ENCODE measurements around the gene ZNF385C.

ZNF385C gene

GRCh38 chr17:42041619-42042018, 56.7 kb downstream of the ZNF385C start:
- Histone ChIP-seq H3K4me3 (ENCODE audit: low read depth in 1 of 2, low read length in 2 of 2) (no peak overlapping the region), H3K9ac (ENCODE audit: low read depth, low read length) (no peak overlapping the region), H4K20me1 (ENCODE audit: insufficient read depth, low read length) (no peaks in the 10 kb centered on the region), H3K79me2 (ENCODE audit: insufficient read depth, low read length) (no peaks in the 10 kb centered on the region), H3K27ac (ENCODE audit: low read length) (no peak overlapping the region), H3K4me1 (ENCODE audit: insufficient read depth, low read length) (no peaks in the 10 kb centered on the region), H3K4me2 (ENCODE audit: insufficient read depth, low read length) (no peak overlapping the region), H3K36me3 (ENCODE audit: insufficient read depth, low read length) (no peaks in the 10 kb centered on the region), H3K9me3 (ENCODE audit: insufficient read depth, low read length, severe bottlenecking) (no peaks in the 10 kb centered on the region), H3K27me3 (ENCODE audit: insufficient read depth, low read length, poor library complexity) (no peaks in the 10 kb centered on the region), H2AFZ (ENCODE audit: low read depth, low read length) (no peak overlapping the region)
- DNase-seq, result no peak
- TF ChIP-seq EZH2 (IDR thresholded peaks at IDR 0.05; ENCODE audit: borderline replicate concordance, low read depth, low read length, severe bottlenecking), result no peak
- TF ChIP-seq CTCF (IDR thresholded peaks at IDR 0.05; ENCODE audit: borderline replicate concordance, extremely low read depth, low read length, poor library complexity, severe bottlenecking), result no peak
- ATAC-seq (ENCODE audit: insufficient read depth, low read depth), result no peak

- Histone ChIP-seq H4K20me1 (ENCODE audit: insufficient read depth, low read length) (no peaks in the 10 kb centered on the region), H3K79me2 (ENCODE audit: insufficient read depth, low read length) (no peaks in the 10 kb centered on the region), H3K4me1 (ENCODE audit: insufficient read depth, low read length) (no peaks in the 10 kb centered on the region), H3K36me3 (ENCODE audit: insufficient read depth, low read length) (no peaks in the 10 kb centered on the region), H3K4me3 (ENCODE audit: low read depth in 1 of 2, low read length in 2 of 2) (no peak overlapping the region), H3K4me2 (ENCODE audit: insufficient read depth, low read length) (no peak overlapping the region), H2AFZ (ENCODE audit: low read depth, low read length) (no peak overlapping the region), H3K9me3 (ENCODE audit: insufficient read depth, low read length, severe bottlenecking) (no peaks in the 10 kb centered on the region), H3K27ac (ENCODE audit: low read length) (no peak overlapping the region), H3K27me3 (ENCODE audit: insufficient read depth, low read length, poor library complexity) (no peaks in the 10 kb centered on the region), H3K9ac (ENCODE audit: low read depth, low read length) (no peak overlapping the region)
- TF ChIP-seq CTCF (IDR thresholded peaks at IDR 0.05; ENCODE audit: borderline replicate concordance, extremely low read depth, low read length, poor library complexity, severe bottlenecking) (no peak), EZH2 (IDR thresholded peaks at IDR 0.05; ENCODE audit: borderline replicate concordance, low read depth, low read length, severe bottlenecking) (no peak)
- DNase-seq (no peak), ATAC-seq (ENCODE audit: insufficient read depth, low read depth) (no peak)
These were observed 57.5 kb downstream of the ZNF385C start for GRCh38 chr17:42040818-42041217.

GRCh38 chr17:42039794-42040763, 58.2 kb downstream of the ZNF385C start:
- Histone ChIP-seq H3K36me3 (ENCODE audit: insufficient read depth, low read length) (no peaks in the 10 kb centered on the region), H3K4me2 (ENCODE audit: insufficient read depth, low read length) (no peak overlapping the region), H3K4me1 (ENCODE audit: insufficient read depth, low read length) (no peaks in the 10 kb centered on the region), H3K27me3 (ENCODE audit: insufficient read depth, low read length, poor library complexity) (no peaks in the 10 kb centered on the region), H3K9me3 (ENCODE audit: insufficient read depth, low read length, severe bottlenecking) (no peaks in the 10 kb centered on the region), H3K4me3 (ENCODE audit: low read depth in 1 of 2, low read length in 2 of 2) (no peak overlapping the region), H2AFZ (ENCODE audit: low read depth, low read length) (no peak overlapping the region), H3K79me2 (ENCODE audit: insufficient read depth, low read length) (no peaks in the 10 kb centered on the region), H3K27ac (ENCODE audit: low read length) (no peak overlapping the region), H4K20me1 (ENCODE audit: insufficient read depth, low read length) (no peaks in the 10 kb centered on the region), H3K9ac (ENCODE audit: low read depth, low read length) (no peak overlapping the region)
- TF ChIP-seq CTCF (IDR thresholded peaks at IDR 0.05; ENCODE audit: borderline replicate concordance, extremely low read depth, low read length, poor library complexity, severe bottlenecking) (no peak), EZH2 (IDR thresholded peaks at IDR 0.05; ENCODE audit: borderline replicate concordance, low read depth, low read length, severe bottlenecking) (no peak)
- ATAC-seq (ENCODE audit: insufficient read depth, low read depth) (no peak), DNase-seq (no peak)
